HG02943 (cell line): ENCODE data around the gene CSF2.

Source experiments
- ATAC-seq: cut with Tn5 transposase; IDR thresholded peaks from one replicate; pipeline ENCODE4 v1.9.1; 2021; ENCODE audit warnings: mild to moderate bottlenecking, low read depth, moderate library complexity; ENCODE audit not compliant: unreplicated experiment

Gene CSF2

GRCh38 chr5:132054697-132055440 is 18.7 kb upstream of the CSF2 start:
- ATAC-seq, result no peak

GRCh38 chr5:132055441-132055807 is 18.2 kb upstream of the CSF2 start:
- no peak for ATAC-seq

GRCh38 chr5:132055808-132056609 is 17.6 kb upstream of the CSF2 start:
- ATAC-seq, result no peak

- no peak for ATAC-seq
Observed at GRCh38 chr5:132056610-132057497, 16.7 kb upstream of the CSF2 start.

- no peak for ATAC-seq
Observed at GRCh38 chr5:132057498-132058255, 15.9 kb upstream of the CSF2 start.

GRCh38 chr5:132058646-132059042 is 14.9 kb upstream of the CSF2 start:
- ATAC-seq, result no peak

- no peak for ATAC-seq
Observed at GRCh38 chr5:132059043-132059695, 14.4 kb upstream of the CSF2 start.

- no peak for ATAC-seq
Observed at GRCh38 chr5:132059696-132060500, 13.7 kb upstream of the CSF2 start.

- ATAC-seq, result no peak
Observed at GRCh38 chr5:132060501-132061161, 13.0 kb upstream of the CSF2 start, which contains the start of gene IL3. TSS of gene IL3 (plus strand) at chr5:132060655. CDS start at chr5:132060707, 52 bp downstream.

- ATAC-seq, result peak; percentile 48
Observed at GRCh38 chr5:132063090-132063911, 10.3 kb upstream of the CSF2 start.

GRCh38 chr5:132064140-132064539 is 9.4 kb upstream of the CSF2 start:
- ATAC-seq, result no peak

- ATAC-seq, result peak; percentile 57
Observed at GRCh38 chr5:132064738-132065331, 8.8 kb upstream of the CSF2 start.

GRCh38 chr5:132065351-132065937 is 8.1 kb upstream of the CSF2 start:
- ATAC-seq, result no peak

- ATAC-seq, result no peak
Observed at GRCh38 chr5:132065951-132066701, 7.5 kb upstream of the CSF2 start.

- ATAC-seq, result no peak
Observed at GRCh38 chr5:132066871-132067270, 6.7 kb upstream of the CSF2 start.

- no peak for ATAC-seq
Observed at GRCh38 chr5:132067451-132067850, 6.1 kb upstream of the CSF2 start.
